Right ventricle myocardium inferior (tissue), 1 donor: ENCODE results near the gene NPIPB2. TPM values are rescaled to one million over a fixed set of nuclear protein-coding genes. Genes with fewer than 3 reads are reported as not detected.
"Not testable (repeated sequence)": the region's sequence is repeated elsewhere in the genome, so short reads cannot be mapped to it uniquely, and the experiment has no call there.

Experiments
- ATAC-seq: fragments of 200-7000 bp; cut with Tn5 transposase; one replicate; pipeline ENCODE4 v1.9.1; 2020; ENCODE audit warnings: mild to moderate bottlenecking, moderate library complexity
- DNase-seq: peaks from one replicate; pipeline ENCODE4 v3.0.0; 2021; ENCODE audit errors: missing footprints
- intact Hi-C: fragments of 100-400 bp; cut with DNase I; formaldehyde crosslinking; loops from one replicate; pipeline ENCODE4 v1.11.0; 2022
- total RNA-seq: library from RNA; stranded (reverse); fragmentation: NEBNext Ultra II Directional; extraction: Animal tissue kit (Norgen Biotek cat#: 25700); gene quantifications from one replicate; pipeline ENCODE4 v1.2.1, GENCODE V29; 2021
- donor health status: DM: no; HTN: yes; CAD: no; lungs with severe emphysema.

NPIPB2 gene
- total RNA-seq, 1 donor from 2014 or later: 0.73 TPM

DNA sequence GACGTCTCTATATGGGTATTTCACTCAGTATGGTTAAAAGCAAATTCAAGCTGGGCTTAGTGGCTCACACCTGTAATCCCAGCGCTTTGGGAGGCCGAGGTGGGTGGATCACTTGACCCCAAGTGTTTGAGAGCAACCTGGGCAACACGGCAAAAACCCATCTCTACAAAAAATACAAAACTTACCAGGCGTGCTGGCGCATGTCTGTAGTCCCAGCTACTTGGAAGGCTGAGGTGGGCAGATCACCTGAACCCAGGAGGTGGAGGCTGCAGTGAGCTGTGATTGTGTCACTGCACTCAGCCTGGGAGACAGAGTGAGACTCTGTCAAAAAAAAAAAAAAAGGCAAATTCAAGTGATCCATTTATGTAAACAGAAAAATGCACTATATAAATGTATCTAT lies 21.9 kb upstream of the NPIPB2 start:
- intact Hi-C loops: no loop called here
- DNase-seq: no peak
- no peak for ATAC-seq

DNA sequence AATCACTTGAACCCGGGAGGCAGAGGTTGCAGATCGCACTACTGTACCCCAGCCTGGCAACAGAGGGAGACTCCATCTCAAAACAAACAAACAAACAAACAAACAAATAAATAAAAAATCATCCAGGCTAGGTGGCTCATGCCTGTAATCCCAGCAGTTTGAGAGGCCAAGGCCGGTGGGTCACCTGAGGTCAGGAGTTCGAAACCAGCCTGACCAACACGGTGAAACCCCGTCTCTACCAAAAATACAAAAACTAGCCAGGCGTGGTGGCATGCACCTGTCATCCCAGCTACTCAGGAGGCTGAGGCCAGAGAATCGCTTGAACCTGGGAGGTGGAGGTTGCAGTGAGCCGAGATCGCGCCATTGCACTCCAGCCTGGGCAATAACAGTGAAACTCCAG lies 21.1 kb upstream of the NPIPB2 start:
- intact Hi-C loops, ATAC-seq, DNase-seq: not testable (repeated sequence)

DNA sequence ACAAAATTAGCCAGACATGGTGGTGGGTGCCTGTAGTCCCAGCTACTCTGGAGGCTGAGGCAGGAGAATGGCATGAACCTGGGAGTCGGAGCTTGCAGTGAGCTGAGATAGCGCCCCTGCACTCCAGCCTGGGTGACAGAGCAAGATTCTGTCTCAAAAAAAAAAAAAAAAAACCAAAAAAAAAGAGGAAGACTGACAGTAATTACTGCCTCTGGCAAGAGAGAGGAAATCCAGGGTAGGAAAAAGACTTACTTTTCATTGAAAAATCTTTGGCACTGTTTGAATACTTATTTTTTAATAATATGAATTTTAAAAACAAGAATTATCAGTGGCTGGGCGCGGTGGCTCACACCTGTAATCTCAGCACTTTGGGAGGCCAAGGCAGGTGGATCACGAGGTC lies 20.6 kb upstream of the NPIPB2 start:
- intact Hi-C loops, ATAC-seq, DNase-seq: not testable (repeated sequence)

DNA sequence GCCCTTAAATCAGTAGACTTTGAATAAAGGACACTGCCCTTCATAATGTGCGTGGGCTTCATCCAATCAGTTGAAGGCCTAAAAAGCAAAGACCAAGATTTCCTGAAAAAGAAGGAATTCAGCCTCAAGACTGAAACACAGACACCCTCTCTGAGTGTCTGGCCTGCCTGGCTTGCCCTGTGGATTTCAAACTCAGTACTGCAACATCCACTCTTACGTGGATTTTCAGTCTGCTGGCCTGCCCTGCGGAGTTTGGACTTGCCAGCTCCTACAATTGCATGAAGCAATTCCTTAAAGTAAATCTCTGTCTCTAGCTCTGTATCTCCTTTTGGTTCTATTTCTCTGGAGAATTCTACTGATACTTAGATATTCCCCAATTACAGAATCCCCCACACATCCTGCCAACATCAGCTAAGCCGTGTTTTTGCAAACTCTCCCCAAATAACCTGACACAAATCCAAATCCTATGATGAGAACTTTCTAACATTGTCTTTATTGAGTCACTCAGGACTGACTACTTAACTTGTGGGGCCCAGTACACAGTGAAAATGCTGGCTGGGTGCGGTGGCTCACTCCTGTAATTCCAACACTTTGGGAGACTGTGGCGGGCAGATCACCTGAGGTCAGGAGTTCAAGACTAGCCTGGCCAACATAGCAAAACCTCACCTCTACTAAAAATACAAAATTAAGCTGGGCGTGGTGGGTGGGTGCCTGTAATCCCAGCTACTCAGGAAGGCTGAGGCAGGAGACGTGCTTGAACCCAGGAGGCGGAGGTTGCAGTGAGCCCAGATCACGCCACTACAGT lies 15.9 kb upstream of the NPIPB2 start:
- intact Hi-C loops: no loop called here
- ATAC-seq (no peak), DNase-seq (no peak)

DNA sequence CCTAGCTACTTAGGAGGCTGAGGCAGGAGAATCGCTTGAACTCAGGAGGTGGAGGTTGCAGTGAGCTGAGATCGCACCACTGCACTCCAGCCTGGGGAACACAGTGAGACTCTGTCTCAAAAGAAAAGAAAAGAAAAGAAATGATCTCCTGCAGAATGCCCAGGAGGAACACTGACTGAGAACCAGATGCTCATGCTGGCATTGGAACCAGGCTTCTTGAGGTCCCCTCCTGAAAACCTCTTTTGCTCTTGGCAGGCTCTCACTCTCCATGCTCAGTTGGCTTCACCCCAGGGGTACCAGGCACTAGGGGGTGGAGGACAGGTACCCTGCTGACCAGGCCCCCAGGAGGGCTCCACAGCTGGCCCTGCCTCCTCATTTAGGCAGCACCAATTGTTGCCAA lies 14.7 kb upstream of the NPIPB2 start:
- no peak for DNase-seq
- ATAC-seq: no peak
- intact Hi-C loops: no loop called here

DNA sequence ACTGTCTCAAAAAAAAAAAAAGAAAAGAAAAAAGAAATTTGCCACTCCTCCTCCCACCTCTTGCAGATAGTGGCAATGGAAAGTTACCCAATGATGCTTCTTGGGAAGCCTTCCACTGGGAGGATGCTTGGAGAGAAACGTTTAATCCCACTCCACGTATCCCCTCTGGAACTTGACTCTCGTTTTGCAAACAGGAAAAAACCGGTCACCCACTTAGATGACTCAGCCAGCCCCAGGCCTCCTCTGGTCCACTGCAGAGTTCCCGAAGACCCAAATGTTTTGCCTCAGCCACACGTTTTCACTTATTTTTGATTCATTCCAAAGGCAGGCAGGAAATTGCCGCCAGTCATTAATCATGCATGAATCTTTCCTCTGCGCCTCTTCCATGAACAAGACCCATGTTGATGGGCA lies 13.9 kb upstream of the NPIPB2 start:
- ATAC-seq: no peak
- intact Hi-C loops: no loop called here

GRCh38 chr16:11953576-11953975 lies 11.7 kb upstream of the NPIPB2 start:
- intact Hi-C loops, ATAC-seq, DNase-seq: not testable (repeated sequence)

More for the DNA sequence above, 13.9 kb upstream of the NPIPB2 start:
- no peak for DNase-seq

DNA sequence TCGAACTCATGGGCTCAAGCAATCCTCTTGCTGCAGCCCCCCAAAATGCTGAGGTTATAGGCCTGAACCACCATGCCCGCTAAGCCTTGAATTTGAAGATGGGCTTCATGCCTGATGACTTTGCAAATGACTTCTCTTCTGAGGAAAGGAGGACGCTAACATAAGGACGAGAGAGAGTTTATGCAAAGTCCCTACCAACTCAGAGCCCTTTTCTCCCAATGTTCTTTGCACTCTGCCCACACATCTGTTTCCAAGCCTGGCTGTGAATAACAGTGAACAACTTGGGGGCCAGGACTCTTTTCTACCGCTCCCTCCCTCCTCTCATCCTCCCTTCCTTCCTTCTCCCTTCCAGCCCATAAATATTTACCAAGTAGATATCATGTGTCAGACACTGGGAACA lies 8.5 kb upstream of the NPIPB2 start:
- intact Hi-C loops: no loop called here
- ATAC-seq (no peak), DNase-seq (no peak)

- no peak for DNase-seq
- ATAC-seq: peak; percentile 64
- intact Hi-C loops: loop anchor here (2.0 kb wide), 1 partner anchor 117 kb away; no protein-coding TSS in a partner anchor
Measured at GRCh38 chr16:11949527-11949926, 7.7 kb upstream of the NPIPB2 start.

DNA sequence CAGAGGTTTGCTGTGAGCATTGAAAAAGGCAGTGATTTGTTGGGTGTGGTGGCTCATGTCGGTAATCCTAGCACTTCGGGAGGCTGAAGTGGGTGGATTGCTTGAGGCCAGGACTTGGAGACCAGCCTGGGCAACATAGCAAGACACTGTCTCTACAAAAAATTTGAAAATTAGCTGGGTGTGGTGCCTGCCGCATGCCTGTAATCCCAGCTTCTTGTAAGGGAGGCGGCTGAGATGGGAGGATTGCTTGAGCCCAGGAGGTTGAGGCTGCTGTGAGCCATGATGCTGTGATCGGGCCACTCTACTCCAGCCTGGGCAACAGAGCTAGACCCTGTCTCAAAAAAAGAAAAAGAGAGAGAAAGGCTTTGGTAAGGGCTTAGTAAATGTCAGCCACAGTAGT lies 7.0 kb upstream of the NPIPB2 start:
- DNase-seq: no peak
- no peak for ATAC-seq
- intact Hi-C loops: loop anchor here (2.0 kb wide), 1 partner anchor 118 kb away; no protein-coding TSS in a partner anchor

GRCh38 chr16:11946433-11946832 lies 4.6 kb upstream of the NPIPB2 start:
- intact Hi-C loops: no loop called here
- DNase-seq (no peak), ATAC-seq (no peak)

- intact Hi-C loops, DNase-seq, ATAC-seq: not testable (repeated sequence)
Measured at GRCh38 chr16:11927350-11927749, 14.5 kb downstream of the NPIPB2 start.

DNA sequence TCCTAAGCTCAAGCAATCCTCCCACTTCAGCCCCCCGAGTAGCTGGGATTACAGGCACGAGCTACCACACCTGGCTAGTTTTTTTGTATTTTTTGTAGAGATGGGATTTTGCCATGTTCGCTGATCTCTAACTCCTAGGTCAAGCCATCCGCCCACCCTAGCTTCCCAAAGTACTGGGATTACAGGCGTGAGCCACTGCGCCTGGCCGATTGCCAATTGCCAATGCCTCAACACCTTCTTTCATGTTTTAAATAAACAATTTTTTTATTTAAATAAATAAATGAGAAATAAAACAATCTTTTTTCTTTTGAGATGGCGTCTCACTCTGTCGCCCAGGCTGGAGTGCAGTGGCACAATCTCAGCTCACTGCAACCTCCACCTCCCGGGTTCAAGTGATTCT lies 17.8 kb downstream of the NPIPB2 start:
- intact Hi-C loops, ATAC-seq, DNase-seq: not testable (repeated sequence)

- intact Hi-C loops: loop anchor here (5.0 kb wide), 1 partner anchor 64 kb away; the partner anchor contains the start of gene RSL1D1
- DNase-seq (no peak), ATAC-seq (no peak)
Measured at GRCh38 chr16:11916524-11917285, 25.1 kb downstream of the NPIPB2 start.

DNA sequence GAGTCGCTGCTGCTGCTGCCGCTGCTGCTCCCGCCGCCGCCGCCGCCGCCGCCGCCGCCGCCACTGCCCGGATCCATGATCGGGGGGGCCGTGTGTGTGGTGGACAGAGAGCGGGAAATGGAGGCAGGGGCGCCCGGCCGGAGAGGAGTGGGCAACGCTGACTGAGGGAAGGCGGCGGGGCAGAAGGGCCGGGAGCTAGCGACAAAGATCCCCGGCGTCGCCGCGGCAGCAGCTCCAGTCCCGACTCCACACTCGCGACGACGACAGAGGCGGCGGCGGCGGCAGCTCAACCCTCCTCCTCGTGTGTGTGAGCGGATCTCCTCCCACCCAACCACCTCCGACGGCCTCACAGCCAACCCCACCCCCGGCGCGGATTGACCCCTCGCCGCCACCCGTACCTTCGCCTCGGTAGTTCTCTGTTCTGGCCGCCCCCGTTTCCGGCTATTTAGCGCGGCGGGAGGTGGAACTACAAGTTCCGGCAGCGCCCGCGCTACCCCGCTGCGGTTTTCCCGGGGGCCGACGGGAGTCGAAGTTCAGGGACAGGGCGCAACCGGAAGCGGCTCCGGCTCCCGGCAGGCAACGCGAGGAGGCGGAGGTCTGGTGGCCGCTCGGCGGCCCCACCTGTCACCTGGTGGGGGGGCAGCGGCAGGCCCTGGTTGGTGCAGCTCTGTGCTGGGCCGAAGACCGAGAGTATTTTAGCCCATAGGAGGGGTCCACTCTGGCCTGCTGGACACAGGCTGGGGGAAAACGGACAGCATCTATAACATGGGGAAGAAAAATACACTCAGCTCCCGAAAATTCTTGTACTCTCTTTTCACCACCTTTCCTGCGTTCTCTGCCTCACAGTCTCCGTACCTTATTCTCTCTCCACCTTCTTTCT lies 26.0 kb downstream of the NPIPB2 start, which contains the start of gene GSPT1:
Gene GSPT1, minus strand, starts transcription at position 313 of the 880 bp plus-strand sequence. Its CDS starts 236 bp downstream, at position 77.
- peak; percentile 100 for DNase-seq
- peak; percentile 98 for ATAC-seq
- intact Hi-C loops: loop anchor here (5.0 kb wide), 1 partner anchor 64 kb away; the partner anchor contains the start of gene RSL1D1

DNA sequence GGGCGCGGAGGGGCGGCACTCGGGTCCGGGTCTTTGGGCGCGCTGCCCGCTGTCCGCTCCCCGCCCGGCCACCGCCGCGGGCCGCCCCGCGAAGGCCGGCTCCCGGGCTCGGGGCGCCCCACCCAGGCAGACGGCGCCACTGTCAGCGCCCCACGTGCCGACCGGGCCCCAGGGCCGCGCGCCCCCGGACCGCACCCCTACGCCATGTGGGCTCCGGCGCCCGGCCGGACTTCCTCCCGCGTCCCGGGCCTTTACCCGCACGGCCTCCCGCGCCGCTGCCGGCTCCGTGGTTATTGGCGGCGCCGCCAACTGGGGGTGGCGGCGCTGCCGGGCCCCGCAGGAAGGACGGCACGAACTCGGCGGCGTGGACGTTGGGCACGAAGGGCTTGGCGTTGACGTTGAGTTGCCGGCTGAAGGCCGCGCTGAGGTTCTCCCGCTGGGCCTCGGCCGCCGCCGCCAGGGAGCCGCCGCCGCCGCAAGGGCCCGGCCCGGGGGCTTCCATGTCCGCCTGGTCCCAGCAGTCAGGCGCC lies 26.7 kb downstream of the NPIPB2 start:
- intact Hi-C loops: loop anchor here (5.0 kb wide), 1 partner anchor 63 kb away; the partner anchor contains the start of gene RSL1D1
- peak; percentile 1 for ATAC-seq
- peak; percentile 82 for DNase-seq

DNA sequence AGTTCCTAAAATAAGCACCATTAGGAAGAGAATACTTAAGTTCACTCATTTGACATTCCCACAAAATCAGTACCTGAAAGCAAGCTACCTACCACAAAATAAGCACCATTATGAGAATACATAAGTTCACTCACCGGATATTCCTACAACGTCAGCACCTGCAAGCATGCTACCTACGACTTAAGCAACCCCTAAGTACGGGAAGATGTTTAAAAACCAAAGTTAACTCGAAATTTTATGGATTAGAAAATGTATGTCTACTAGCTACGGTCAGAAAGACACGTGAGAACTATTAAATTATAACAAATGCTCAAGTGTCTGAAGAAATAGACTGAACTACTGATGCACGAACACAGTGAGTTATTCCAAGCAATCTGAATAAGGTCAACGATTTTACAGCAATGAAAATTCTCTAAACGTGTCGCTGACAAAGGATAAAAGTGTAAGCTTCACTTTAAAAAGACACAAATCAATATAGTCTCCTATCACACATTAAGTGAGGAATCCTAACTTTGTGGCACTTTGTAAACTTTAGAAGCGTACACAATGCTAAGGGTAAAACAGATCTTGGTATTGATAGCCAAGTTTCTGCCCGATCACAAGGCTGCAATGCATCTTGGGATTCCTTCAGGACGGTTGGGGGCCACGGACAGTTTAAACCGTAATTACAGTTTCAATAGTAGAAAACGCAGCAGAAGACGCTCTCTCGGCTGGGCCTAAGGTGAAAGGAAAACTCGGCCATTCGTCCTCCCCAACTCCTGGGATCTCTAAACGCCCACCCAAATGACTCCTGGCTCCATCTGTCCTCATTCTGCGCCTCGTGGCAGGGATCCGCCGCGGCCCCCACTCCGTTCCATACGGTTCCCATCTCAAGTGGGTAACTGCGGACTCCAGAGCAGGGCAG lies 27.4 kb downstream of the NPIPB2 start:
- intact Hi-C loops: loop anchor here (5.0 kb wide), 1 partner anchor 62 kb away; the partner anchor contains the start of gene RSL1D1
- no peak for DNase-seq
- no peak for ATAC-seq
